CD4-positive, alpha-beta T cell treated with Interleukin-12 subunit alpha and Interleukin-12 subunit beta, for 1 hour (primary cell): ENCODE measurements around the gene EPHA6.
"Not testable (repeated sequence)": the region's sequence is repeated elsewhere in the genome, so short reads cannot be mapped to it uniquely, and the experiment has no call there.

ENCODE experiments used
- DNase-seq: peaks from one replicate; pipeline ENCODE4 v3.0.0-alpha.2; 2020

Gene EPHA6

GRCh38 chr3:97189835-97190234 is 375.4 kb downstream of the EPHA6 start:
- DNase-seq: no peak

GRCh38 chr3:97197083-97197482 is 382.7 kb downstream of the EPHA6 start:
- DNase-seq: no peak

GRCh38 chr3:97197830-97198229 is 383.4 kb downstream of the EPHA6 start:
- no peak for DNase-seq

- DNase-seq: no peak
Observed at GRCh38 chr3:97200387-97200786, 386.0 kb downstream of the EPHA6 start.

GRCh38 chr3:97201814-97202213 is 387.4 kb downstream of the EPHA6 start:
- DNase-seq: no peak

- no peak for DNase-seq
Observed at GRCh38 chr3:97228966-97229365, 414.6 kb downstream of the EPHA6 start.

GRCh38 chr3:97230486-97230885 is 416.1 kb downstream of the EPHA6 start:
- DNase-seq: no peak

GRCh38 chr3:97232393-97233034 is 418.1 kb downstream of the EPHA6 start:
- no peak for DNase-seq

GRCh38 chr3:97235179-97235578 is 420.8 kb downstream of the EPHA6 start:
- no peak for DNase-seq

- DNase-seq: no peak
Observed at GRCh38 chr3:97235611-97236315, 421.4 kb downstream of the EPHA6 start.

- no peak for DNase-seq
Observed at GRCh38 chr3:97241417-97241816, 427.0 kb downstream of the EPHA6 start.

- no peak for DNase-seq
Observed at GRCh38 chr3:97245201-97245910, 431.0 kb downstream of the EPHA6 start.

GRCh38 chr3:97256060-97256459 is 441.7 kb downstream of the EPHA6 start:
- no peak for DNase-seq

GRCh38 chr3:97257942-97258697 is 443.7 kb downstream of the EPHA6 start:
- no peak for DNase-seq

- no peak for DNase-seq
Observed at GRCh38 chr3:97259263-97259662, 444.9 kb downstream of the EPHA6 start.

GRCh38 chr3:97264180-97264579 is 449.8 kb downstream of the EPHA6 start:
- DNase-seq: no peak

GRCh38 chr3:97265237-97266005 is 451.0 kb downstream of the EPHA6 start:
- no peak for DNase-seq

- DNase-seq: no peak
Observed at GRCh38 chr3:97269202-97269601, 454.8 kb downstream of the EPHA6 start.

GRCh38 chr3:97276879-97277550 is 462.6 kb downstream of the EPHA6 start:
- not testable (repeated sequence) for DNase-seq

GRCh38 chr3:97277708-97278107 is 463.3 kb downstream of the EPHA6 start:
- DNase-seq: no peak

- no peak for DNase-seq
Observed at GRCh38 chr3:97278506-97278905, 464.1 kb downstream of the EPHA6 start.

- no peak for DNase-seq
Observed at GRCh38 chr3:97291901-97292300, 477.5 kb downstream of the EPHA6 start.
